GM18505 (cell line): Measurements from ENCODE around the gene NPY4R.
"Not testable (repeated sequence)": the region's sequence is repeated elsewhere in the genome, so short reads cannot be mapped to it uniquely, and the experiment has no call there.

Experiments used
- ATAC-seq: cut with Tn5 transposase; IDR thresholded peaks from one replicate; pipeline ENCODE4 v1.9.1; 2021; ENCODE audit not compliant: unreplicated experiment
- POLR2A ChIP-seq: IDR thresholded peaks from 4 replicates; pipeline ENCODE4 v1.6.1; 2011; ENCODE audit warnings: borderline replicate concordance; ENCODE audit not compliant: insufficient read depth, insufficient read length; ENCODE audit errors: extremely low read depth

The NPY4R gene

GRCh38 chr10:46465765-46466164, at the start of gene NPY4R:
Gene NPY4R, minus strand, starts transcription at chr10:46465958. Its CDS starts 3,323 bp downstream, at chr10:46462635.
- not testable (repeated sequence) for ATAC-seq

DNA sequence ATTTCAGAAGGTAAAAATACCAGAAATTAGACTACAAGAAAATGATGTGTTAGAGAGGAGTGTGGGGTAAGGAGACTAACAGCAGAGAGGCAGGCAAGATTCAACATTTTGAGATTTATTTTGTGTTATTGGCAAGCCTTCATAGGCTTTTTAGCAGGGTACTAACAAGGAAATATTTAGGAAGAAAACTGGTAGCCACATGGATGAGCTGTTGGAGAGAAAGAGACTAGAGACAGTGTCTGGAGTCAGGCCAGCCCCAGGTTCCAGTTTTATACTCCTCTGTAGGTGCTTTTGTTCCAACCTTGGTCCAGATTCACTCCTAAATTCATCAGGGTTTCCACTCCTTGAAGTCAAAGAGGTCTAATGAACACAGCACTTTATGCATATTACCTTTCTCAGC, 49.6 kb upstream of the NPY4R start:
- TF ChIP-seq POLR2A, result no peak
- no peak for ATAC-seq

- no peak for ATAC-seq
- TF ChIP-seq POLR2A, result no peak
These were observed 49.1 kb upstream of the NPY4R start for GRCh38 chr10:46514899-46515298.

DNA sequence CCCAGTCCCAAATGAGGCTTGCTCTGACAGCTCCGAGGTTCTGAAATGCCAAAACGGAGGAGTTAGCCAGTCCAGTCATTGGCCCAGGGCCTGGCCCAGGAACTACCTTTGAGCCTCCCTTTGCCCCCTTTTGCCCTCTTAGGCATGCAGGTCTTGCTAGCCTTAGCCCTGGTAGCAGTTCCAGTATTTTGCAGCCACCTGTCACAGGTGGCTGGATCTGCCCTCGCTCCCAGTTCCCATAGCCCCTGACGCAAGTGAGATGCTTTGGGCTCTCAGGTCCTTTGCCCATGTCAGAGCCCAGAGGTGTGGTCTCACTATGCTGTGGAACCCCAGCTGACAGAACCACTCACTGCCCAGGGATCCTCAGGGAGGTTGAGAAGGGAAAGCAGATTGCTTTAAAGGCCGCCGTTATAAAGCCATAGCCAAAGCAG, 48.7 kb upstream of the NPY4R start:
- TF ChIP-seq POLR2A, result no peak
- no peak for ATAC-seq

DNA sequence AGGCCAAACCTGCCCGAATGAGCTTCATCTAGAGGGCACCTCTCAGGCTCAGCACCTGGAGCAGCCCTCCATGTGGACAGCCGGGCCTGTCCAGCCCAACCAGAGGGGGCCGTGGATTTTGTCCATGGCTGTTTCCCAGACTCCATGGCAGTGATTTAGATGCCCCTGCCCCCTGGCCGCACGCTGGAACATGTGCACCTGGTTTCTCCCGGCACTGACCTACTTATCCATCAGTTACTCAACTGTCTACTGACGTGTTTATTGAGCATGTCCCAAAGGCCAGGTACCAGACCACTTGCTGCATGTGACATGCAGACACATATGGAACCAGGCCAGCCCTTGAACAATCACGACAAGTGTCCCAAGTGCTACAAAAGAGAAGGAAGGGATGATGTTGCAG, 47.6 kb upstream of the NPY4R start:
- ATAC-seq, result not testable (repeated sequence)

DNA sequence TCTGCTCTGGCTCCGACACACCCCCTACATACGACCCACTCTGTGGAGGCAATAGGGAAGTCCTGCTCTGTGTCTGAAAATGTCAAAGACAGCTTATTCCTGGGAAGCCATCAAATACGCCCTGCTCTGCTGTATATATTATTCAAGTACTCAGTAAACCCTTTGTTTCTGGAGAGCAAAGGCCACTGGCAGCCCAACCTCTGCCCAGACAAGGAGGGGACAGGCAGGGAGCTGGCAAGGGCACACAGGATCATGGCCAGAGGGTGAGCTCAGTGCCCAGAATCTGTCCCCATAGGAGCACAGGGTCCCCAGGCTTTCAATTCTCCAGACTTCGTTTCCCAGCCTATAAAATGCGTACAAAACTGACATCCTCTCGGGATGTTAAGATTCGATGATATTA, 47.0 kb upstream of the NPY4R start:
- ATAC-seq, result not testable (repeated sequence)

DNA sequence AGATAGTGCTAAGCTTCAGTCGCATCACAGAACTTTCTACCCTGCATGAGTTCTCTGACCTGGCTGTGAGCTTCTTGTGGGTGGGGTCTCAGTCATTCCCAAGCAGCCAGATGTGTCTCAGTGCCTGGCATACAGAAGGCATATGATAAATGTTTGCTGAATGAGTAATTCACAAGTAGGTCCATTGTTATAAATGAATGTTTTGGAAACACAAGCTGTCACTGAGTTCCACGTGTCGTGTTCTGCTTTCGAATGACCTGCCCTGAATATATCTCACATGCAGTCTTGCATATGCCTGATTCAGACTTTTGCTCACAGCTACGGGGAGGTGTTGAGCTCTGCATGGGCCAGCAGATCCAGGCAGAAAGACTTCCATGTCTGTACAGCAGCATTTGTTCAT, 46.2 kb upstream of the NPY4R start:
- not testable (repeated sequence) for ATAC-seq

DNA sequence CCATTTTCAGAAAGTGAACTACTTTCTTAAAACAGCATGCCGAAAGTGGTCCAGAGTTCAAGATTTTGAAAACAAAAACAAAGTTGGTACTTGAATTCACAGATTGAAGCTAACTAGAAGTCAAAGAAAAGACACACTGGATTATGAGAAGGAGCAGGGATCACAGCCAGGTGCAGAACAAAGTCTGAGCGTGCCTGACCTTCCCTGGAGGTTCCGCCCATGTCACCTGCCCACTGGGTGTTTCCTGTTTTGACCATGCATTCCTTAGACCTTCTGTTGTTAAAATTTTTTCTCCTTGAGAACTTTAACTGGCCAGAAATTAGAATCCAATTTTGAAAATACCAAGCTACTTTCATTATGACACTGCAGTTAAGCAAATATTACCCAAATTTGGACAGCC, 34.2 kb upstream of the NPY4R start:
- not testable (repeated sequence) for ATAC-seq

DNA sequence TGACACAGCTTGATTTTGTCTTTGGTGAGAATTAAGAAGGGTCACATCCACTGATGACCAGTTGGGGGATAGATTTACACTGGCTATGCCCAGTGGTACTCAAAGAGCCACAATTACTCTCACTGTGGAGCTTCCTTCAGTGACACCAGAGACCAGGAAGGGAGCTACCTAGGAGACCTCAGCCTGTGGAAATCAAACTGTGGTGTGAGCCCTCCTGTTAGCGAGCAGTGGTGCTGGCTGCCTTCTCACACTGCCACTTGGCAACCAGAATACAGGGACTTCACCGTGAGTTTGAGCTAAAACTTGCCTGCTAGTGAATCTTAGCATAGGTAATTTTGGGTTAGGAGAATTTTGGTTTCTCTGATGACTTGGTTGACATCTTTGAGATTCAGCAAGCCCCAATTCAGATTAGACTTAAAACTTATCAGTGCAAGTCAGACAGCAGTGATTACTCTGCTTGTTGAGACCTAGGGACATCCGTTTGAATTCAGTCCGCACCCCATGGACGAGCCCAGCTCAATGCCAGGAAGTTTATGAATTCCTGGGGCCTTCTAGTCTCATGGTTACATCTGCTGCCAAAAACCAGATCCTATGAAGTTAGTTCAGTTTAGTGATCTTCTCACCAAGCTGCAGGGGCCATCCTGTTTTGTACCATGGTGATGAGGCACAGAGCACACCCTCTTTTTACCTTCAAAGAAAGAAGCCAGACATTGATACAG, 33.4 kb upstream of the NPY4R start:
- ATAC-seq, result not testable (repeated sequence)

- not testable (repeated sequence) for ATAC-seq
These were observed 32.1 kb upstream of the NPY4R start for GRCh38 chr10:46497878-46498277.

DNA sequence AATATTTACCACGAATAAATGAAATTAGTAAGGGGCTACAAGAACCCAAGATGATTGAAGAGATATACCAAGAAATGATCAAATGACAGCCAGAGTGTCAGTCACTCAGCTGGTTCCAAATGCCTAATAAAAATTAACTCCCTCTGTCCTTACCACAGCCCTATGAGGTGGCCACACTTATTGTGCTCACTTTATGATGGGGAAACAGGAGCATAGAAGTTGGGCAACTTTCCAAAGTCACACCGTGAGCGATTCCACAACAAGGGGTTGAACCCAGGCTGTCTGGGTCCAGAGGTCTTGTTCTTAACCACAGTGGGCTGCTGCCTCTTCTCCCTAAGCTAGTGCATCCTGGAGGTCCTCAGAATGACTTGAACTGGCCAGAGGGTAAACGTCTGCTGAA, 31.6 kb upstream of the NPY4R start:
- ATAC-seq, result not testable (repeated sequence)

- not testable (repeated sequence) for ATAC-seq
These were observed 25.8 kb upstream of the NPY4R start for GRCh38 chr10:46491364-46492114.

DNA sequence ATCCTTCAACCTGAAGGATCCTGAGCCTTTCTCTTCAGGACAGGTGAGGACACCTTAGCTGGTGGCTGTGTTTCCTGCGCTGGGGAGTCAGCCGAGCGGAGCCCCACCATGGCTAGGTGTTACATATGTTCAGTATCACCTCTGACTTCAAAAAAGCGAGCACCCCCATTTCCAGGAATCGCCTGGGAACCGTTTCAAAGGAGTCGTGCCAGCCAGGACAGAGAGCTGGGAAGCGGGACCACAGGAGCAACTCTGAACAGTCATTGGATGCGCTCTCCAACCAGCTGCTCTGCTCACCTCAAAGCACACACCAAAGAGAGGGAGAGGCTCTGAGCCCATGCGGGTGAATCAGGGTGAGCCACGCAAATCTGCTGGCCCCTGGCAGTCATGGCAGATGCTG, 24.5 kb upstream of the NPY4R start:
- not testable (repeated sequence) for ATAC-seq

- ATAC-seq, result not testable (repeated sequence)
These were observed 20.7 kb upstream of the NPY4R start for GRCh38 chr10:46486459-46486858.

DNA sequence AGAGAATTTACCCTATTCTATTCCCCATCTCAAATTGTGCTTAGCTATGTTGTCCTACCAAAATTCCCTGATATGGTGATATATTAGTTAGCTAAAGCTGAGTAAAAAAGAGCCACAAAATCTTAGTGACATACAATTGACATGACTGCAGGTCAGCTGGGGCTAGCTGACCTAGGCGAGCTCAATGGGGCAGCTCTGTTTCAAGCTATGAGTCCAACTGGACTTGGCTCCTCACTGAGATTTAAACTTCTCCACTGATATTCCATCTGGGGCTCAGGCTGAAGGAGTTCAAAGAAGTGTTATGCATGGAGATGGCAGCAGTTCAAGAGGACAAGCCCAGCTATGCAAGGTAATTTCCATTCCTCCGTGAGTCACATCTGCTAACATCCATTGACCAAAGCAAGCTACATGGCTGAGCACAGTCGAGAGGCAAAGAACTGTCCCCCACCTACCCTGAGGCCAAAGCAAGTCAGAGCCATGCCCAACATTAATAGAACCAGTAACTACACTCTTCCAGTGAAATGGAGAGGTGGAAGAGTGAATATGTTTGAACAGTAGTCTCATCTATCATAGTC, 9.1 kb upstream of the NPY4R start:
- not testable (repeated sequence) for ATAC-seq

DNA sequence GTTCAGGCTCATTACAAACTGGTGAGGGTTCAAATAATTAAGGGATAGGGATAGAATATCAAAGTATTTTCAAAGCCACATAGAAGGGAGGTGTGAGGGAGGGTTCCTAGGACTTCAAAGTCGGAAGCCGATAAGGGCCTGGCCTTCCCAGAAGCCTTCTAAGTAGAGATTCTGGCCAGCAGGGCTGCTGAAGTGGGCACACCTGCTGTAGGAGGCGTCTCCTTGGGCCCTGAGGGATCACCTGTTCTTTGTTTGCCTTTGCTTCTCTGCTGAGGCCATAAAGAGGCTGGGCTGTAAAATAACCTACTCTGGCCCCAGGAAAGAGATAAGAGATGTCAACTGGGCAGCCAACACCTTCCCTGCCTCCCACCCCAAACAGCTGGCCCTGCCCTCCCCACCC, 8.0 kb upstream of the NPY4R start:
- not testable (repeated sequence) for ATAC-seq

- not testable (repeated sequence) for ATAC-seq
These were observed 4.4 kb upstream of the NPY4R start for GRCh38 chr10:46470134-46470533.

DNA sequence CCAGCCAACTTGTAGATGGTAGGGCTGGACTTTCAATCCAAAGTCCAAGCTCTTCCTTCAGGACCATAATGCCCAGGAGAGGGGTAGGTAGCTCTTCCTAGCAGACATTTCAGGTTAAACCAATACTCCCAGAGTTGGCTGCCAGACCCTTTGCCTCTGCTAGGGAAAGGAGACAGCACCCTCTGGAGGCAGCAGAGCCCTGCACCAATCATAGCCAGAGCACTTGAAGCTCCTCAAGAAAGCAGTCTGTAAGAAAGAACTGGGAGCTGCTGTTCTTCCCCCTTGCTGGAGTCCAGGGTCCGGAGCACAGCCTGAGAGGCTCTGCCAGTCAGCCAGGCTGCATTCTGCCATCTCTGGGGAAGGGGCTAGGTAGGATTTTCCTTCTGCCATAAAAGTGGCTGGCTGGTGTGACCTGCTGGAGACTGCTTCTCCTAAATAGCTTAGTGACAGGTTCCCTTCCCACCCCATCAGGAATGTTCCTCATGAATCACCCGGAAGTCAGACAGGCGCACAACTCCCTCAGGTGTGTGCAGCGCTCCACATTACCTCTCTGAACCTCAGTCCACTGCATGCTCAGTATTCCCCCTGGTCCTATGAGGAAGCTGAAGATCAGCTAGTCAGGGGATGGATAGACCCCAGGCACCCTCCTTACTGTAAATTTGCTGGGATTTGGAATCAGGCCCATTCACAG, 2.5 kb upstream of the NPY4R start:
- ATAC-seq, result not testable (repeated sequence)

- ATAC-seq, result not testable (repeated sequence)
These were observed 2.1 kb downstream of the NPY4R start for GRCh38 chr10:46463608-46464007.

DNA sequence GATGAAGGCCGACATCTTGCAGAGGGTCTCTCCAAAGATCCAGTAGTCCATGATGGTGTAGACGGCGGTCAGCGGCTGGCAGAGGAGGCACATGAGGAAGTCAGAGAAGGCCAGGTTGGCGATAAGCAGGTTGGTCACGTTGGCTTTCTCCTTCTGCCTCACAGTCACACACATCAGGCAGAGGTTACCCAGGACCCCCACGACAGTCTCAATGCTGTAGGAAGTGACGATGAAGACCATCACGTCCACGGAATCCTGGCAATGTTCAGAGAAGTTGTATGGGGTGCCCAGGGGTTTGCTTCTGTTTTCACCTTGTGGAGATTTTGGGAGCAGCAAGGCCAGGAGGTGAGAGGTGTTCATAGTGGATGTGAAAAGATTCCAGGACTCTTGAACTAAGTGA, 3.5 kb downstream of the NPY4R start:
- not testable (repeated sequence) for ATAC-seq

DNA sequence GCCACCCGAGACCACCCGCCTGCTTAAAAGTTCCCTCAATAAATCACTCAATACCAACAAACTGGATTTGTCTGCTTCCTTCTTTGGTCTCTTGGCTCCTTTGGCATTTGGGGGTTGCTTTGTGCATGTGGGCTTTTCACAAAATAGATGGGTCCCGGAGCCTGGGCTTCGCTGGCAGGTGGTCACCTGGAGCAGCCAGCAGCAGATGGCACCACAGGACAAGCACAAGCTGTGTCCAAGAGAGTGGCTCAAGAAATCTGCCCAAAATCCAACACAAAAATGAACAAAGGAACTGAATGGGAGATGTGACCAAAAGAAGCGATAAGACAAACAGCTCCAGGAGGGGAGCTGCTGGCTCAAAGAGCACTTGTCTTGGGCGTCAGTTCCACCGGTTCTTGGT, 6.2 kb downstream of the NPY4R start:
- not testable (repeated sequence) for ATAC-seq
